Adipocyte (in vitro differentiated cells): Measurements from ENCODE around the gene TTF1.

Experiments
- DNase-seq: peaks from one replicate; pipeline ENCODE4 v3.0.0-alpha.2; 2015; ENCODE audit warnings: low read depth
- H3K27me3 ChIP-seq: replicated peaks from 2 replicates; pipeline ENCODE4 v1.7.0; 2013; ENCODE audit warnings: mild to moderate bottlenecking, low read length, moderate library complexity; ENCODE audit not compliant: control insufficient read depth, insufficient read depth
- H3K36me3 ChIP-seq: 2 replicates; pipeline ENCODE4 v1.7.0; 2013; ENCODE audit warnings: low read length, mild to moderate bottlenecking, moderate library complexity; ENCODE audit not compliant: control insufficient read depth, insufficient read depth, severe bottlenecking
- H3K4me1 ChIP-seq: 2 replicates; pipeline ENCODE4 v1.7.0; 2013; ENCODE audit warnings: mild to moderate bottlenecking, low read length, moderate library complexity; ENCODE audit not compliant: control insufficient read depth, insufficient read depth
- H3K4me3 ChIP-seq: 2 replicates; pipeline ENCODE4 v1.7.0; 2013; ENCODE audit warnings: mild to moderate bottlenecking, low read length, moderate library complexity
- H3K9ac ChIP-seq: 2 replicates; pipeline ENCODE4 v1.7.0; 2013; ENCODE audit warnings: mild to moderate bottlenecking, low read length, moderate library complexity
- H3K9me3 ChIP-seq: 2 replicates; pipeline ENCODE4 v1.7.0; 2013; ENCODE audit warnings: mild to moderate bottlenecking, low read length, moderate library complexity; ENCODE audit not compliant: control insufficient read depth

The TTF1 gene

GRCh38 chr9:132357764-132358163, 48.9 kb downstream of the TTF1 start:
- H3K36me3 ChIP-seq, result peaks cover 7% of the 10 kb centered on the region
- DNase-seq, result no peak
- no peaks in the 10 kb centered on the region for H3K27me3 ChIP-seq
- H3K4me3 ChIP-seq, result no peak overlapping the region
- no peak overlapping the region for H3K9ac ChIP-seq
- no peaks in the 10 kb centered on the region for H3K9me3 ChIP-seq
- H3K4me1 ChIP-seq, result peaks cover 11% of the 10 kb centered on the region

GRCh38 chr9:132356324-132356924, 50.2 kb downstream of the TTF1 start:
- Histone ChIP-seq H3K4me1 (peaks cover 23% of the 10 kb centered on the region), H3K9ac (no peak overlapping the region), H3K36me3 (peaks cover 19% of the 10 kb centered on the region), H3K27me3 (no peaks in the 10 kb centered on the region), H3K4me3 (no peak overlapping the region), H3K9me3 (no peaks in the 10 kb centered on the region)
- DNase-seq, result no peak

- H3K27me3 ChIP-seq, result no peaks in the 10 kb centered on the region
- H3K4me3 ChIP-seq, result peak within 1 kb of the TSS; percentile 89
- peak; percentile 99 for DNase-seq
- H3K9ac ChIP-seq, result peak within 1 kb of the TSS; percentile 98
- H3K4me1 ChIP-seq, result peaks cover 37% of the 10 kb centered on the region
- peaks cover 29% of the 10 kb centered on the region for H3K36me3 ChIP-seq
- H3K9me3 ChIP-seq, result no peaks in the 10 kb centered on the region
Measured at GRCh38 chr9:132354637-132355355, 51.8 kb downstream of the TTF1 start, which contains the start of gene SETX. TSS of gene SETX (minus strand) at chr9:132354986. CDS start at chr9:132349428, 5,558 bp downstream.

- Histone ChIP-seq H3K36me3 (peaks cover 60% of the 10 kb centered on the region), H3K9me3 (no peaks in the 10 kb centered on the region), H3K4me3 (peak overlapping the region; percentile 71), H3K9ac (peak overlapping the region; percentile 57), H3K27me3 (no peaks in the 10 kb centered on the region), H3K4me1 (peaks cover 37% of the 10 kb centered on the region)
- peak; percentile 21 for DNase-seq
Measured at GRCh38 chr9:132351404-132352045, 55.1 kb downstream of the TTF1 start.

GRCh38 chr9:132350861-132351315, 55.8 kb downstream of the TTF1 start:
- H3K36me3 ChIP-seq, result peaks cover 67% of the 10 kb centered on the region
- peak; percentile 16 for DNase-seq
- peaks cover 37% of the 10 kb centered on the region for H3K4me1 ChIP-seq
- peak overlapping the region; percentile 57 for H3K9ac ChIP-seq
- peak overlapping the region; percentile 71 for H3K4me3 ChIP-seq
- no peaks in the 10 kb centered on the region for H3K27me3 ChIP-seq
- H3K9me3 ChIP-seq, result no peaks in the 10 kb centered on the region

- Histone ChIP-seq H3K9me3 (no peaks in the 10 kb centered on the region), H3K36me3 (peaks cover 89% of the 10 kb centered on the region), H3K4me3 (no peak overlapping the region), H3K4me1 (peaks cover 34% of the 10 kb centered on the region), H3K9ac (no peak overlapping the region), H3K27me3 (no peaks in the 10 kb centered on the region)
- no peak for DNase-seq
Measured at GRCh38 chr9:132348676-132349075, 58.0 kb downstream of the TTF1 start.

- no peak for DNase-seq
- Histone ChIP-seq H3K27me3 (no peaks in the 10 kb centered on the region), H3K9ac (no peak overlapping the region), H3K4me3 (no peak overlapping the region), H3K4me1 (peaks cover 11% of the 10 kb centered on the region), H3K36me3 (peaks cover 92% of the 10 kb centered on the region), H3K9me3 (no peaks in the 10 kb centered on the region)
Measured at GRCh38 chr9:132346177-132346576, 60.5 kb downstream of the TTF1 start.

- Histone ChIP-seq H3K4me1 (no peaks in the 10 kb centered on the region), H3K36me3 (peaks cover 96% of the 10 kb centered on the region), H3K27me3 (no peaks in the 10 kb centered on the region), H3K9ac (no peak overlapping the region), H3K4me3 (no peak overlapping the region), H3K9me3 (no peaks in the 10 kb centered on the region)
- no peak for DNase-seq
Measured at GRCh38 chr9:132341177-132341840, 65.3 kb downstream of the TTF1 start.

- H3K9ac ChIP-seq, result no peak overlapping the region
- H3K27me3 ChIP-seq, result no peaks in the 10 kb centered on the region
- no peak for DNase-seq
- H3K9me3 ChIP-seq, result no peaks in the 10 kb centered on the region
- H3K4me1 ChIP-seq, result no peaks in the 10 kb centered on the region
- peaks cover 93% of the 10 kb centered on the region for H3K36me3 ChIP-seq
- no peak overlapping the region for H3K4me3 ChIP-seq
Measured at GRCh38 chr9:132334364-132334763, 72.3 kb downstream of the TTF1 start.

GRCh38 chr9:132333556-132333955, 73.1 kb downstream of the TTF1 start:
- no peak for DNase-seq
- Histone ChIP-seq H3K4me1 (no peaks in the 10 kb centered on the region), H3K9ac (no peak overlapping the region), H3K27me3 (no peaks in the 10 kb centered on the region), H3K9me3 (no peaks in the 10 kb centered on the region), H3K4me3 (no peak overlapping the region), H3K36me3 (peaks cover 93% of the 10 kb centered on the region)

GRCh38 chr9:132328580-132328979, 78.1 kb downstream of the TTF1 start:
- DNase-seq, result no peak
- Histone ChIP-seq H3K4me1 (no peaks in the 10 kb centered on the region), H3K9ac (no peak overlapping the region), H3K36me3 (peaks cover 79% of the 10 kb centered on the region), H3K4me3 (no peak overlapping the region), H3K9me3 (no peaks in the 10 kb centered on the region), H3K27me3 (no peaks in the 10 kb centered on the region)
